T-helper 2 cell (primary cell): ENCODE results near the gene SART3.

Experiments used
- DNase-seq, 5 experiments: peaks; one replicate each; pipeline versions ENCODE4 v3.0.0 to v3.0.0-alpha.2; 2012 to 2022
- total RNA-seq, 2 donors: gene quantifications; one replicate each; lab custom pipeline; 2026; lab: John Stamatoyannopoulos, UW

The SART3 gene
- total RNA-seq, result 93.8 to 113 reads per million in 2 donors

GRCh38 chr12:108560752-108561719 lies at the start of gene SART3:
SART3 (minus strand) TSS chr12:108561173; CDS start chr12:108561154, 19 bp downstream.
- DNase-seq, result peak; percentile 54 to 94 (median 74)

- DNase-seq, result no peak
These were observed 49.4 kb upstream of the SART3 start for GRCh38 chr12:108610336-108610815.

- no peak for DNase-seq
These were observed 48.8 kb upstream of the SART3 start for GRCh38 chr12:108609537-108610335.

GRCh38 chr12:108608616-108609015 lies 47.6 kb upstream of the SART3 start:
- no peak for DNase-seq

GRCh38 chr12:108607981-108608600 lies 47.1 kb upstream of the SART3 start:
- no peak for DNase-seq

GRCh38 chr12:108606492-108606891 lies 45.5 kb upstream of the SART3 start:
- DNase-seq, result no peak

GRCh38 chr12:108605690-108606406 lies 44.9 kb upstream of the SART3 start:
- DNase-seq, result peak in 1 of 5 experiments; percentile 19

- DNase-seq, result no peak
These were observed 44.2 kb upstream of the SART3 start for GRCh38 chr12:108605000-108605689.

GRCh38 chr12:108604208-108604941 lies 43.4 kb upstream of the SART3 start:
- DNase-seq, result no peak

- DNase-seq, result no peak
These were observed 42.8 kb upstream of the SART3 start for GRCh38 chr12:108603743-108604142.

- DNase-seq, result no peak
These were observed 42.2 kb upstream of the SART3 start for GRCh38 chr12:108602976-108603704.

- DNase-seq, result no peak
These were observed 41.3 kb upstream of the SART3 start for GRCh38 chr12:108602209-108602705.

- no peak for DNase-seq
These were observed 39.7 kb upstream of the SART3 start for GRCh38 chr12:108600702-108601007.

- DNase-seq, result no peak
These were observed 39.2 kb upstream of the SART3 start for GRCh38 chr12:108599948-108600701.

- DNase-seq, result no peak
These were observed 38.6 kb upstream of the SART3 start for GRCh38 chr12:108599541-108599940.

- DNase-seq, result no peak
These were observed 37.7 kb upstream of the SART3 start for GRCh38 chr12:108598553-108599250.

GRCh38 chr12:108597559-108598471 lies 36.8 kb upstream of the SART3 start, which contains the start of gene TMEM119:
TMEM119 (minus strand) TSS chr12:108598084; CDS start chr12:108592383, 5,701 bp downstream.
- no peak for DNase-seq
